Measurements from ENCODE around the gene BICC1.

Gene BICC1

GRCh38 chr10:58512491-58513187 is at the start of gene BICC1:
BICC1 (plus strand) TSS chr10:58512872; CDS start chr10:58513144, 272 bp downstream.
- peak; percentile 89 for DNase-seq

GRCh38 chr10:58464956-58465355 is 47.7 kb upstream of the BICC1 start:
- no peak for DNase-seq

- DNase-seq: no peak
Measured at GRCh38 chr10:58465629-58466028, 47.0 kb upstream of the BICC1 start.

GRCh38 chr10:58467931-58468635 is 44.6 kb upstream of the BICC1 start:
- no peak for DNase-seq

- no peak for DNase-seq
Measured at GRCh38 chr10:58473976-58474375, 38.7 kb upstream of the BICC1 start.

GRCh38 chr10:58475322-58476277 is 37.1 kb upstream of the BICC1 start:
- peak; percentile 39 for DNase-seq

DNA sequence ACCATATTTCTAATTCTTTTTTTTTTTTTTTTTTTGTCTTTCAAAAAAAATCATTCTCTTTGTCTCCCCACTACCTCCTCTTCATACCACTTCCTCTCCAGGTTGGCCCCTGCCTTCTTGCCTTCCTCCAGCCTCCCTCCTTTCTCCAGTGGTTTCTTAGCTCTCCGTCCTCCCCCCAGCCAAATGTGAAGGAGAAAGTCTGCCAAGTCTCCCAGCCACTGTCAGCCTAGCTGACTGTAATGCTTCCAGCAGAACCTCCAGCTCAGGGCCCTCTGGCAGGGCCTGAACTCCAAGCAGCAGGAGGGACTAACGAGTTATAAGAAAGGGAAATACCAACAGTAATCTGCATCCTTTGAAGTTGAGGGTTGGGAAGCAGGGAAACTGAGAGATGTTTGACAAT is 35.5 kb upstream of the BICC1 start:
- peak; percentile 83 for DNase-seq

DNA sequence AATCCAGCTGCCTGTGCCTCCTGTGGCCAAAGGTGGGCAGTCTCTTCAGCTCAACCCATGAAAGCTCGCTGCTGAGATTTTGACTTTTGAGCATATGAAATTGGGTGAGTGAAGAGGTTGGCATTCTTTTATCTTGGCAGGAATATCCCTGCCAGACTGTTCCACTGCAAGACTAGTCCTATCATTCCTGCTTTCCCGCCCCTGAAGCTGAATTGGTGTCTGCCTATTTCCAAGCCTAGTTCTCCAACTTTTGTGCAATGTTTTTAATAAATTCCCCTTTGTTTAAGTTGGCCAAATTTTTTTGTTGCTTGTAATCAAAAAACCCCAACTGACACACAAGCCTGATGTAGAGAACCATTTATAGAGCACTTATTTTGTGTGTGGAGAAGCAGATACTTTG is 34.8 kb upstream of the BICC1 start:
- no peak for DNase-seq

GRCh38 chr10:58479045-58479444 is 33.6 kb upstream of the BICC1 start:
- no peak for DNase-seq

DNA sequence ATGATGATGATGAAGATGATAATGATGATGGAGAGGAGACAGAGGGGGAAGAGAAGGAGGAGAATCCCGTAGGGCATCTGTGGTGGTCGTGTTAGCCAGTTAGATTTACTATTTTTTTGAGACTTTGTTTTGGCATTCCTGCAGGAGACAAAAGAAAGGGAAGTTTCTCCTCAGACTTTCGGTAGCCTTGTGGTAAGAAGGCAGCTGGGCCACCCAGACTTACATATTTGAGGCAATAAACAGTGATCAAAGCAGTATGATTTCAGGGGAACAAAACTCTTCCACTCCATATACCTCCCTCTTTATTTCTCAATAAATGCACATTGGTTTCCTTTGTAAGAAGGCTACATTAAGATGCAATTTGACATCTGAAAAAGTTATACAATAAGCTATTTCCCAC is 32.4 kb upstream of the BICC1 start:
- no peak for DNase-seq

GRCh38 chr10:58481569-58482109 is 31.0 kb upstream of the BICC1 start:
- DNase-seq: no peak

- DNase-seq: no peak
Measured at GRCh38 chr10:58486821-58487220, 25.9 kb upstream of the BICC1 start.

DNA sequence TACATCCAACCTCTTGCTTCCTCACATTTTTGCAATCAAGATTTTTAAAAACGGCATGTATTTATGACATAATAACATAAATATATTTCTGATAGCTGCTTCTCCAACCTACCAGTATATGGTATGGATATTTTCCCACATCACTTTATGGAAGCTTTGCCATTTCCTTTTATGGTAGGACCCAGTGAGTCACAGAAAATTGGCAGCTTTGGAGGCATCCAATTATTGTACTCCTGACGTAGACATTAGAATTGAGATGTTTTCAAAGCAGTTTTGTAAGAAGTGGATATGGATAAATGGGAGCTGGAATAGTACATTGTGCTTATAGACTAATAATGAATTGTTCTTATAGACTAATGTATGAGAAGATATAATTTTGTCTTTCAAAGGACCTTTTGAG is 23.8 kb upstream of the BICC1 start:
- no peak for DNase-seq

GRCh38 chr10:58502956-58503355 is 9.7 kb upstream of the BICC1 start:
- no peak for DNase-seq

- DNase-seq: no peak
Measured at GRCh38 chr10:58508316-58508715, 4.4 kb upstream of the BICC1 start.

GRCh38 chr10:58511765-58512490 is 744 bp upstream of the BICC1 start:
- DNase-seq: peak; percentile 62

DNA sequence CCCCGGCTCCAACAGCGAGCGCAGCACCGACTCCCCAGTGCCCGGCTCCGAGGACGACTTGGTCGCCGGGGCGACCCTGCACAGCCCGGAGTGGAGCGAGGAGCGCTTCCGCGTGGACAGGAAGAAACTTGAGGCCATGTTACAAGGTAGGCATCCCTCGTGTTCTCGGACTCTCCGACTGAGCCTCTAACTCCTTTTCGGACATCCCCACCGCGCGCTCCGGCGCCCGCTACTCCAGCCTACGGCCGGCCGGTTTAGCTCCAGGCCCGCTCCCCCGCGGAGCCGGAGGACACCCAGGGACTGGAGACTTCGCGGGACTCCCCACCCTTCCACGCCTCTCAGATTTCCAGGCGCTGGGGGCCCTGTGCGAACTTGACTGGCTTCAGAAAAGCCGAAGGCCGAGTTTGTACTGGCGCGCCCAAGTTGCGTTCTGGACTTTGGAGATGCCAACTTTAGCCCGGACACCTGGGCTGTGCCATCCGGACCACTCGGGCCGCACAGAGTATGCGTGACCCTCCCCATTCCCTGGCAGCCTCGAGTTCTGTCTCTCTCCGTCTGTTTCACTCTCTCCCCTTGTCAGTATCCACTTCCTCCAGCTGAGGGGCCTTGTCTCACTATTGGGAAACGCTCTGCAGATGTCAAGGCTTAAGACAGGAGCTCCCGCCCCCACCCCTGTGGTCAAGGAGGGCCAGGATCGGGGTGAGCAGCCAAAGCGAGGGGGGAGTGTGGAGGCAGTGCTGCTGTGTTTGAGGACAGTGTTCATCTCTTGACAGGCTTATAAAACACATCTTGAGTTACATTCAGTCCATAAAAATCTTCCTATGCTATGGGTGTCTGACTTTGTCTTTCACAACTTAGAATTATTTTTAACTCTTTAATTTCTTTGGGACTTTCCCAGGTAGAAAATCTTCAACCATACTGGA is 777 bp downstream of the BICC1 start:
- DNase-seq: peak; percentile 93

- DNase-seq: no peak
Measured at GRCh38 chr10:58514111-58514770, 1.6 kb downstream of the BICC1 start.

DNA sequence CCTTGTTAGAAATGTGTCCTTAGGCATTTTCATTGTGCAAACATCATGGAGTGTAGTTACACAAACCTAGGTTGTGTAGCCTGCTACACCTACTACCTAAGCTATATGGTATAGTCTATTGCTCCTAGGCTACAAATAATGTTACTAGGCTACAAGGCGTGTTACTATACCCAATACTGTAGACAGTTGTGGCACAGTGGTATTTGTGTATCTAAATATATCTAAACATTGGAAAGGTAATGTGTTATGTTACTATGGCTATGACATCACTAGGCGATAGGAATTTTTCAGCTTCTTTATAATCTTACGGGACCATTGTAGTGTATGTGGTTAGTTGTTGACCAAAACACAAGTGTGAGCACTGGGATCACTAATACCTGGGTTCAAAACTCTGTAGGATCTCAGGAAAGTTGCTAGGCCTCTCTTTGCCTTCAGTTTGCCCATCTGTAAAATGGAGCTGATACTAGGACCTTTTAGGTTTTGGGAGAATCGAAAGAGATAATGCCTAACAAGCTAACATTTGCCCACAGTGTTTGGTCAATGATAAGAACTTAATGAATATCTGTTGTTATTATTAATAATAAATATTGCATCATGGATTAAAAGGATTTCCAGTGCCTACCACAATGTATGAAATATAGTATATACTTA is 2.7 kb downstream of the BICC1 start:
- no peak for DNase-seq

- no peak for DNase-seq
Measured at GRCh38 chr10:58516119-58516518, 3.4 kb downstream of the BICC1 start.
